K562 (cell line): ENCODE results near the gene MBOAT1. TPM values are rescaled to one million over a fixed set of nuclear protein-coding genes. Genes with fewer than 3 reads are reported as not detected.

Source experiments
- ATAC-seq: fragments of 200-7000 bp; cut with Tn5 transposase; 3 replicates; pipeline ENCODE4 v1.9.1; 2020; ENCODE audit warnings: moderate library complexity
- BruUV-seq: library from RNA; stranded (reverse); fragments of 400-500 nt; replicated peaks from 2 replicates; lab custom pipeline; 2021; lab: Mats Ljungman, UMichigan
- CTCF ChIA-PET: fragments of 300-600 bp; formaldehyde crosslinking; extraction: SDS; loops from one replicate; lab custom pipeline; 2021; ENCODE audit warnings: low intra/inter-chr PET ratio; lab: Yijun Ruan, JAX
- POLR2A ChIA-PET: fragments of 300-600, 350-650 bp; sonication (Branson Sonifier 250); formaldehyde crosslinking; extraction: SDS; loops from one replicate; lab custom pipeline; 2021; ENCODE audit warnings: antibody characterized with exemption, inconsistent platforms; lab: Yijun Ruan, JAX
- DNase-seq, 4 experiments: peaks; one replicate each; pipeline versions ENCODE4 v3.0.0 to v3.0.0-alpha.2; 2011 to 2018; ENCODE audit warnings: low spot score in 3 of 4, mixed read lengths in 3 of 4; ENCODE audit errors: extremely low read depth in 1 of 4
- FAIRE-seq: peaks from 2 replicates; lab custom pipeline; 2011; peaks lifted over from hg19 to GRCh38; lab: Jason Lieb, UNC
- H2AFZ ChIP-seq: 2 replicates; pipeline ENCODE4 v1.6.0; 2011; ENCODE audit warnings: low read depth, low read length, control low read depth, inconsistent platforms
- H3K27ac ChIP-seq: fragments of 200-600 bp; 3 replicates; pipeline ENCODE4 v1.8.0; 2011; ENCODE audit warnings: low read depth, mild to moderate bottlenecking, control low read depth, inconsistent platforms, low read length, moderate library complexity, mixed read lengths; ENCODE audit errors: extremely low read depth
- H3K27me3 ChIP-seq, 2 experiments: fragments of 300-600 bp in 1 of 2; 2 replicates in 1 of 2; 3 replicates in 1 of 2; pipeline versions ENCODE4 v1.6.0 to v1.8.0; 2011; ENCODE audit warnings: inconsistent platforms in 2 of 2, low read length in 2 of 2, mild to moderate bottlenecking in 1 of 2, mixed read lengths in 1 of 2, moderate library complexity in 1 of 2; ENCODE audit not compliant: control insufficient read depth in 2 of 2, insufficient read depth in 2 of 2
- H3K36me3 ChIP-seq: fragments of 300-600 bp; 3 replicates; pipeline ENCODE4 v1.8.0; 2011; ENCODE audit warnings: mild to moderate bottlenecking, low read length, inconsistent platforms; ENCODE audit not compliant: control insufficient read depth, insufficient read depth
- H3K4me1 ChIP-seq, 2 experiments: fragments of 200-600 bp in 1 of 2; replicated peaks in 1 of 2; 2 replicates in 1 of 2; 3 replicates in 1 of 2; pipeline versions ENCODE4 v1.5.1 to v1.8.0; 2011; ENCODE audit warnings: inconsistent platforms in 2 of 2, low read length in 2 of 2, mild to moderate bottlenecking in 1 of 2, mixed read lengths in 1 of 2, moderate library complexity in 1 of 2; ENCODE audit not compliant: control insufficient read depth in 2 of 2, insufficient read depth in 2 of 2
- H3K4me2 ChIP-seq: 2 replicates; pipeline ENCODE4 v1.6.1; 2011; ENCODE audit warnings: low read length, control low read depth, inconsistent platforms, mixed read lengths; ENCODE audit not compliant: insufficient read depth
- H3K4me3 ChIP-seq: fragments of 200-600 bp; sonication (generic), shearing (Covaris generic); 2 replicates; pipeline ENCODE4 v1.5.1; 2016; ENCODE audit warnings: control low read depth, inconsistent platforms
- H3K79me2 ChIP-seq: fragments of 200-600 bp; 3 replicates; pipeline ENCODE4 v1.8.0; 2011; ENCODE audit warnings: low read length, inconsistent platforms; ENCODE audit not compliant: control insufficient read depth, insufficient read depth
- H3K9ac ChIP-seq, 2 experiments: 2 replicates each; pipeline versions ENCODE4 v1.6.0 to v1.6.1; 2011; ENCODE audit warnings: low read depth in 2 of 2, low read length in 2 of 2, control low read depth in 1 of 2, inconsistent platforms in 1 of 2, mild to moderate bottlenecking in 1 of 2, mixed read lengths in 1 of 2; ENCODE audit not compliant: insufficient read depth in 1 of 2
- H3K9me1 ChIP-seq: one replicate; pipeline ENCODE4 v1.6.0; 2011; ENCODE audit warnings: inconsistent platforms, mild to moderate bottlenecking, low read length, moderate library complexity; ENCODE audit not compliant: control insufficient read depth, insufficient read depth
- H3K9me3 ChIP-seq: replicated peaks from 2 replicates; pipeline ENCODE4 v1.5.1; 2011; ENCODE audit warnings: low read depth, low read length, inconsistent platforms; ENCODE audit not compliant: control insufficient read depth, insufficient read depth
- H4K20me1 ChIP-seq: replicated peaks from 2 replicates; pipeline ENCODE4 v1.6.1; 2011; ENCODE audit warnings: low read length, inconsistent platforms, mixed read lengths; ENCODE audit not compliant: control insufficient read depth, insufficient read depth
- AFF1 ChIP-seq, 2 experiments: fragments of 450-650 bp; IDR thresholded peaks; 2 replicates each; pipeline ENCODE4 v1.6.1; 2018; ENCODE audit warnings: mild to moderate bottlenecking in 2 of 2, low read depth in 1 of 2; ENCODE audit not compliant: partially characterized antibody in 2 of 2
- BCL6 ChIP-seq: fragments of 250-450 bp; sonication (Bioruptor Pico); IDR thresholded peaks from 2 replicates; pipeline ENCODE4 v1.4.0; 2020
- CCNT2 ChIP-seq: IDR thresholded peaks from 2 replicates; pipeline ENCODE4 v1.6.1; 2011; ENCODE audit warnings: borderline replicate concordance, low read depth, mild to moderate bottlenecking, moderate library complexity, mixed read lengths, low read length; ENCODE audit not compliant: insufficient read length; ENCODE audit errors: extremely low read depth
- CTBP1 ChIP-seq: fragments of 450-650 bp; IDR thresholded peaks from 2 replicates; pipeline ENCODE4 v1.6.1; 2016; ENCODE audit warnings: borderline replicate concordance
- ELF1 ChIP-seq: fragments of 200-800 bp; sonication (Bioruptor generic); IDR thresholded peaks from 2 replicates; pipeline ENCODE4 v1.6.1; 2016; ENCODE audit warnings: missing genetic modification characterization, missing compliant biosample characterization
- ETV1 ChIP-seq: fragments of 450-650 bp; conservative IDR thresholded peaks from 2 replicates; pipeline ENCODE4 v1.6.1; 2016; ENCODE audit warnings: missing genetic modification characterization, control low read depth, low read depth, missing compliant biosample characterization
- HDAC6 ChIP-seq: IDR thresholded peaks from 2 replicates; pipeline ENCODE4 v1.6.1; 2012; ENCODE audit warnings: low read depth, mild to moderate bottlenecking, control low read depth, inconsistent platforms, low read length, moderate library complexity
- POLR2H ChIP-seq: IDR thresholded peaks from 2 replicates; pipeline ENCODE4 v1.6.1; 2016; ENCODE audit warnings: missing genetic modification characterization, low read depth, mild to moderate bottlenecking, control low read depth, missing compliant biosample characterization, moderate library complexity
- SAFB ChIP-seq: fragments of 200-400 bp; formaldehyde crosslinking; IDR thresholded peaks from 2 replicates; pipeline ENCODE4 v1.6.1; 2017; ENCODE audit warnings: low read depth, low read length, borderline replicate concordance
- SMARCB1 ChIP-seq: IDR thresholded peaks from 2 replicates; pipeline ENCODE4 v1.6.1; 2011; ENCODE audit warnings: improper control_type of control experiment, low read depth; ENCODE audit not compliant: insufficient read length
- SOX6 ChIP-seq: fragments of 450-650 bp; IDR thresholded peaks from 2 replicates; pipeline ENCODE4 v1.6.1; 2014; ENCODE audit warnings: mild to moderate bottlenecking
- SPI1 ChIP-seq: IDR thresholded peaks from 2 replicates; pipeline ENCODE4 v1.6.1; 2011; ENCODE audit warnings: low read depth, low read length, control low read depth, borderline replicate concordance
- SREBF1 ChIP-seq: fragments of 150-350 bp; IDR thresholded peaks from 2 replicates; pipeline ENCODE4 v1.6.1; 2014; ENCODE audit warnings: antibody characterized with exemption, low read depth, low read length, borderline replicate concordance
- TARDBP ChIP-seq: fragments of 450-650 bp; IDR thresholded peaks from 2 replicates; pipeline ENCODE4 v1.6.1; 2016
- XRCC4 ChIP-seq: IDR thresholded peaks from one replicate; pipeline ENCODE4 v1.6.1; 2011; ENCODE audit not compliant: insufficient read depth, insufficient read length; ENCODE audit errors: extremely low read depth
- ZNF280B ChIP-seq: fragments of 250-450 bp; sonication (Bioruptor Pico); IDR thresholded peaks from 2 replicates; pipeline ENCODE4 v1.5.1; 2021; ENCODE audit warnings: mild to moderate bottlenecking
- ZNF512 ChIP-seq: IDR thresholded peaks from 2 replicates; pipeline ENCODE4 v1.6.1; 2016; ENCODE audit warnings: missing genetic modification characterization, missing compliant biosample characterization
- WGBS: fragments of 100-300 bp; shearing (Covaris generic); methylation state at CpG from one replicate; pipeline ENCODE4 v1.1.6; 2016; ENCODE audit warnings: low coverage, mixed read lengths; ENCODE audit not compliant: insufficient coverage; ENCODE audit errors: missing lambda C conversion rate; 5-methylcytosine and 5-hydroxymethylcytosine counted together
- in situ Hi-C: fragments of 300-500 bp; cut with MboI; formaldehyde crosslinking; loops from 4 replicates; pipeline ENCODE4 v1.15.0; 2018; ENCODE audit warnings: inconsistent platforms, mixed read lengths
- intact Hi-C: fragments of 100-400 bp; cut with micrococcal nuclease; formaldehyde crosslinking; loops from 2 replicates; pipeline ENCODE4 v1.14.2; 2022
- polyA plus RNA-seq, 8 experiments: library from polyadenylated mRNA; depleted of rRNA in 4 of 8; stranded (reverse) in 5 of 8; unstranded in 3 of 8; fragments of >200 nt; fragmentation: Nextera tagmentation in 2 of 8; fragmentation: Illumina TruSeq in 1 of 8; extraction: Ambion mirVana in 2 of 8; extraction: Trizol in 1 of 8; gene quantifications; 2 replicates each; pipeline versions ENCODE4 v1.2.1 to v1.2.3, GENCODE V29; 2011 to 2014; ENCODE audit warnings: inconsistent platforms in 1 of 8, missing spikeins in 1 of 8
- total RNA-seq, 7 experiments: library from RNA; depleted of rRNA in 6 of 7; stranded (reverse); fragments of >200 nt in 6 of 7; fragmentation: Illumina TruSeq in 2 of 7; extraction: Trizol in 2 of 7; gene quantifications; 2 replicates each; pipeline versions ENCODE4 v1.2.1 to v1.2.3, GENCODE V29; 2011 to 2021; ENCODE audit warnings: low replicate concordance in 1 of 7

MBOAT1 gene
- total and polyA plus RNA-seq, 9 of the 15 experiments (the other 6 are each of a cell fraction or from before 2014, with no cell fraction given) = 0.13 to 16.5 (median 10.3) TPM

- Histone ChIP-seq H4K20me1 (no peaks in the 10 kb centered on the region), H3K36me3 (no peaks in the 10 kb centered on the region), H3K9me3 (no peaks in the 10 kb centered on the region), H3K4me1 (peaks cover 0 to 7% of the 10 kb centered on the region in 2 experiments; a peak in 2 of 5 replicates), H3K27ac (no peak overlapping the region), H3K27me3 (no peaks in the 10 kb centered on the region), H3K4me2 (no peak overlapping the region), H3K9ac (no peak overlapping the region), H3K9me1 (no peaks in the 10 kb centered on the region), H3K79me2 (no peaks in the 10 kb centered on the region), H2AFZ (peak overlapping the region; percentile 67), H3K4me3 (no peak overlapping the region)
- in situ Hi-C loops (no loop called here), intact Hi-C loops (no loop called here)
- FAIRE-seq (peak; percentile 73), ATAC-seq (peak; percentile 57), DNase-seq (no peak)
- ChIA-PET POLR2A (no interaction called here), CTCF (no interaction called here)
- WGBS = 40% methylated on average over 1 of the region's 1 CpG
- no TSS peak for BruUV-seq
- TF ChIP-seq ZNF512 (tag) (no peak), BCL6 (CRISPR knock-in tag) (no peak), ETV1 (tag) (no peak), CCNT2 (no peak), SREBF1 (no peak), SPI1 (peak; percentile 98), HDAC6 (no peak), CTBP1 (peak; percentile 52; the same call in 1 of the 2 replicates), POLR2H (tag) (no peak), SAFB (no peak), SOX6 (peak; percentile 23; the same call in 1 of the 2 replicates), TARDBP (no peak), AFF1 (IDR thresholded peaks at IDR 0.05; ENCODE audit: low read depth in 1 of 2, partially characterized antibody in 2 of 2) (peak in 1 of 2 experiments; percentile 42), XRCC4 (no peak), ELF1 (peak; percentile 35; the same call in 1 of the 2 replicates), ZNF280B (CRISPR knock-in tag) (no peak), SMARCB1 (peak; percentile 35)
These were observed 10.9 kb upstream of the MBOAT1 start for GRCh38 chr6:20223141-20223540.
